HG02840 (cell line): Measurements from ENCODE around the gene SMYD3.
"Not testable (repeated sequence)": the region's sequence is repeated elsewhere in the genome, so short reads cannot be mapped to it uniquely, and the experiment has no call there.

Experiments
- ATAC-seq: cut with Tn5 transposase; IDR thresholded peaks from one replicate; pipeline ENCODE4 v1.9.1; 2021; ENCODE audit warnings: mild to moderate bottlenecking, moderate library complexity, moderate number of reproducible peaks; ENCODE audit not compliant: unreplicated experiment, low FRiP score

Gene SMYD3

GRCh38 chr1:245946905-245947304, 560.2 kb downstream of the SMYD3 start:
- ATAC-seq: no peak

GRCh38 chr1:245945136-245945535, 561.9 kb downstream of the SMYD3 start:
- not testable (repeated sequence) for ATAC-seq

DNA sequence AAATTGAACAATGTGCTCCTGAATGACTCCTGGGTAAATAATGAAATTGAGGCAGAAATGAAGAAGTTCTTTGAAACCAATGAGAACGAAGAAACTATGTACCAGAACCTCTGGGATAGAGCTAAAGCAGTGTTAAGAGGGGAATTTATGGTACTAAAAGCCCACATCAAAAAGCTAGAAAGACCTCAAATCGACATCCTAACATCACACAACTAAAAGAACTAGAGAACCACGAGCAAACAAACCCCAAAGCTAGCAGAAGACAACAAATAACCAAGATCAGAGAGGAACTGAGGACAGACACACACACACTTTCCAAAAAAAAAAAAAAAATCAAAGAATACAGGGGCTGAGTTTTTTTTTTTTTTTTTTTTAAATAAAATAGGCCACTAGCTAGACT, 564.2 kb downstream of the SMYD3 start:
- no peak for ATAC-seq

GRCh38 chr1:245941771-245942170, 565.3 kb downstream of the SMYD3 start:
- not testable (repeated sequence) for ATAC-seq

GRCh38 chr1:245939756-245940345, 567.2 kb downstream of the SMYD3 start:
- ATAC-seq: no peak

- no peak for ATAC-seq
Observed at GRCh38 chr1:245938046-245938435, 569.0 kb downstream of the SMYD3 start.

GRCh38 chr1:245937316-245938045, 569.6 kb downstream of the SMYD3 start:
- no peak for ATAC-seq

GRCh38 chr1:245934409-245934808, 572.7 kb downstream of the SMYD3 start:
- no peak for ATAC-seq

- ATAC-seq: no peak
Observed at GRCh38 chr1:245933431-245934045, 573.5 kb downstream of the SMYD3 start.

GRCh38 chr1:245932302-245932972, 574.6 kb downstream of the SMYD3 start:
- no peak for ATAC-seq

DNA sequence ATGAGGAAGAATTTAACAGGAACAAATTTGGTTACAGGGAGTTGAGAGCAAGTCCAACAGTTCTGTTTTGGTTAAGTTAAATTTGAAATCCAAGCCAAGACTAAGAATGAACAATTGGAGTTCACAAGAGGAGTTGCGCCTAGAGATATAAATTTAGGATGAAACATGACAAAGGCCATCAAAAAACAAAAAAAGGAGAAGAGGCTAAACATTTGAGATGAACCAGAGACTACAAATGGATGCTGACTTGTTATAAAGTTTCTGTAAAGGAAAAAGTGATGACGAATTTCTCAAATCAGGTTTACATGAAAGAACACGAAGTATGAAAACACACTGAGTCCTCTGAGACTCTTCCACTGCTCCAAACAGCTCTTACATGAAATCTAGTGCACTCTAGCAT, 575.6 kb downstream of the SMYD3 start:
- ATAC-seq: no peak

- no peak for ATAC-seq
Observed at GRCh38 chr1:245929224-245929623, 577.9 kb downstream of the SMYD3 start.

GRCh38 chr1:245926888-245927287, 580.2 kb downstream of the SMYD3 start:
- ATAC-seq: no peak

DNA sequence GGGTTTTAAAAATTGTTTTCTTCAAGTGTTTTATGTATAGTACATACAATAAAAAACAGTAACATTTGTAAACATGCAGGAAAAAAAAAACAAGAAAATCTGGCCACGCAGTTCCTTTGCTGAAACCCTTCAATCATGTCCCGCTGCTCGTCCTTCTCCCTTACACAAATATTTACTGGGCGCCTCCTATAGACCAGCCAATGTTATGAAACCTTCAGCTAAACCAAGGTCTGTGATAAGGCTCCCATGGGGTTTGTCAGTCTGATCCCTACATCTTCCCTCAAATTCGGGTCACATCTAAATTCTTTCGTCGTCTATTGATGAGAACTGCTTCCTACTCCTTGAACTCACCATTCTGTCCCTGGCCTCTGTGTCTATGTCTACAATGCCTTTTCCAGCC, 583.9 kb downstream of the SMYD3 start:
- no peak for ATAC-seq

- ATAC-seq: no peak
Observed at GRCh38 chr1:245921417-245921816, 585.7 kb downstream of the SMYD3 start.

- ATAC-seq: no peak
Observed at GRCh38 chr1:245917403-245917802, 589.7 kb downstream of the SMYD3 start.

DNA sequence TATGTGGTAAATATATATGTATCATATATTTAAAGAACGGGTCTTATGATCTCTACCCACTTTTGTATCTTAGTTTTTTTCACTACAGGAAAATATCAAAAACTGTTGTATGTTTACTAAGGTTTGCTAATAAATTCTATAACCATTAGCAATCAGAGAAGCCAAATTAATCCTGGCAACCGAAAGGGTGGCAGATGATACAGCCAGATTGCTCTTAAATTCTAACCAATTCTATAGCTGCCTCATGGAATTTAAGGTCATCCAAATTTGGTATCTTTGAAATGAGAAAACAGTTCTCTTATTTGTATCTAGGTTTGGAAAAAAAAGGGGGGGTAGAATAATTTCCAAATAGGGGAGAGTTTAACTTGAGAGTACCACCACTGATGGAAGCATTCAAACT, 591.2 kb downstream of the SMYD3 start:
- no peak for ATAC-seq

DNA sequence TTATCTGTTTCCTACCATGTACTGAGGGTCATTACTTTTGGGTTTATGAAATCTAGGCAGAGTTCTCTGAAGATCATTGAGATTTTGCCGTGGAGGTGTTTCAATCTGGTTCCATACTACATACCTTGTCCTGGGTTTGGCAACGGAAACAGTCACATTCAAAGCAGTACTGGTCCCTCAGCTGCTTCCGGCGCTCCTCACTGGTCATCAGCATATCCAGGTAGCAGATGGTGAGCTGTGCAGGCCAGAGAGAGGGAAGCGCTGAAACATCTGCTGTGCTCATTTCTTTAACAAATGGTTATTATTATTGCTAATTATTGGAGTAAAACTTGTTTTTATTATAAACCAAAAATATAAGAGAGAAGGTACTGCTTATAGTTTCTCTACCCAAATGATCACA, 591.7 kb downstream of the SMYD3 start:
- ATAC-seq: no peak

- ATAC-seq: no peak
Observed at GRCh38 chr1:245908543-245908942, 598.5 kb downstream of the SMYD3 start.

DNA sequence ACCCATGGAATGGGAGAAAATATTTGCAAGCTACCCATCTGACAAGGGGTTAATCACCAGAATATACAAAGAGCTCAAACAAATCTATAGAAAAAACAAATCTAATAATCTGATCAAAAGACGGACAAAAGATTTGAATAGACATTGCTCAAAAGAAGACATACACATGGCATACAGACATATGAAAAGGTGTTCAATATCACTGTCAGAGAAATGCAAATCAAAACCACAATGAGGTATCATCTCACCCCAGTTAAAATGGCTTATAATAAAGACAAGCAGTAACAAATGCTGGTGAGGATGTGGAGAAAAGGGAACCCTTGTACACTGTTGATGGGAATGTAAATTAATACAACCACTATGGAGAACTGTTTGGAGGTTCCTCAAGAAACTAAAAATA, 600.9 kb downstream of the SMYD3 start:
- no peak for ATAC-seq

DNA sequence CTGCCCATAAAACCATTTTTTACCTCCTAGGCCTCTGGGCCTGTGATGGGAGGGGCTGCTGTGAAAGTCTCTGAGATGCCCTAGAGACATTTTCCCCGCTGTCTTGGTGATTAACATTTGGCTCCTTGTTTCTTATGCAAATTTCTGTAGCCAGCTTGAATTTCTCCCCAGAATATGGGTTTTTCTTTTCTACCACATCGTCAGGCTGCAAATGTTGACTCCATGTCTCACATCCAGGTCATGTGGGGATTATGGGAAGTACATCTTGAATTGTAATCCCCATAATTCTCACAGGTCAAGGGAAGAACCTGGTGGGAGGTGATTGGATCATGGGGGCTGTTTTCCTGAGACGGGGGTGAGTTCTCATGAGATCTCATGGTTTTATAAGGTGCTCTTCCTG, 603.2 kb downstream of the SMYD3 start:
- ATAC-seq: no peak
